Stimulated activated naive B cell treated with anti-CD40 and anti-IgM and Interleukin-4, amounts not matched to agents 10 μg/mL and 1 μg/mL and 100 μg/mL, for 72 hours (primary cell): ENCODE data around the gene TNS3.
"Not testable (repeated sequence)": the region's sequence is repeated elsewhere in the genome, so short reads cannot be mapped to it uniquely, and the experiment has no call there.

Experiments used
- ATAC-seq, 2 donors: fragments of 150-1000 bp; cut with Tn5 transposase; replicated peaks; 2 replicates each; pipeline ENCODE4 v1.10.0; 2021; ENCODE audit warnings: moderate library complexity in 1 of 2
- DNase-seq: peaks from one replicate; pipeline ENCODE4 v3.0.0; 2021
- H3K27ac Mint-ChIP-seq: one replicate; pipeline ENCODE4 v1.8.0; 2022; ENCODE audit warnings: mild to moderate bottlenecking, mixed read lengths
- H3K27me3 Mint-ChIP-seq, 2 donors: one replicate each; pipeline ENCODE4 v1.8.0; 2022; ENCODE audit warnings: mixed read lengths in 2 of 2
- H3K36me3 Mint-ChIP-seq, 2 donors: one replicate each; pipeline ENCODE4 v1.8.0; 2022; ENCODE audit warnings: mixed read lengths in 2 of 2, mild to moderate bottlenecking in 1 of 2
- H3K4me1 Mint-ChIP-seq, 2 donors: one replicate each; pipeline ENCODE4 v1.8.0; 2022; ENCODE audit warnings: mixed read lengths in 2 of 2, mild to moderate bottlenecking in 1 of 2
- H3K4me3 Mint-ChIP-seq, 2 donors: one replicate each; pipeline ENCODE4 v1.8.0; 2022; ENCODE audit warnings: mild to moderate bottlenecking in 2 of 2, mixed read lengths in 2 of 2, moderate library complexity in 1 of 2
- H3K9me3 Mint-ChIP-seq, 2 donors: one replicate each; pipeline ENCODE4 v1.8.0; 2022; ENCODE audit warnings: mixed read lengths in 2 of 2, mild to moderate bottlenecking in 1 of 2

The TNS3 gene

DNA sequence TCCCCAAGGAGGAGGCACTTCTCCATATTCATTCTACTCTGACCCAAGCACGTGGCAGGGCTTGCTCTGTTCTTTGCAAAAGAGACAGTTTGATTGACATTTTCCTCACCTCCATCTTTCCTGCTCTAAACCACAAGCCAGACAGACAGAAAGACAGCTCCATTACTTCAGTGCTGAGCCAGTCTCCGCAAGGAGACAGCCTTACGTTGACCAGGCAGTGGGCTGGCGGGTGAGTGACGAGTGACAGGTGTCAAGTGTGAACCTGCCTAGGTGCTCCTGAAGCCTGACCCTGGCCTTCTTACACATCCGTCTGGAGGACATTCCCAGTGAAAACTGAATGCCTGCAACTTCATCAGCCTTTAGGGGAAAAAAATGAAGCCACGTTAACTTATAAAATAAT is 314.6 kb downstream of the TNS3 start:
- peaks cover 0 to 7% of the 10 kb centered on the region in 2 donors for H3K4me1 Mint-ChIP-seq
- ATAC-seq = no peak
- H3K36me3 Mint-ChIP-seq = no peaks in the 10 kb centered on the region
- peaks cover 0 to 3% of the 10 kb centered on the region in 2 donors for H3K9me3 Mint-ChIP-seq
- H3K27ac Mint-ChIP-seq = no peak overlapping the region
- no peak for DNase-seq
- H3K4me3 Mint-ChIP-seq = no peak overlapping the region
- no peaks in the 10 kb centered on the region for H3K27me3 Mint-ChIP-seq

DNA sequence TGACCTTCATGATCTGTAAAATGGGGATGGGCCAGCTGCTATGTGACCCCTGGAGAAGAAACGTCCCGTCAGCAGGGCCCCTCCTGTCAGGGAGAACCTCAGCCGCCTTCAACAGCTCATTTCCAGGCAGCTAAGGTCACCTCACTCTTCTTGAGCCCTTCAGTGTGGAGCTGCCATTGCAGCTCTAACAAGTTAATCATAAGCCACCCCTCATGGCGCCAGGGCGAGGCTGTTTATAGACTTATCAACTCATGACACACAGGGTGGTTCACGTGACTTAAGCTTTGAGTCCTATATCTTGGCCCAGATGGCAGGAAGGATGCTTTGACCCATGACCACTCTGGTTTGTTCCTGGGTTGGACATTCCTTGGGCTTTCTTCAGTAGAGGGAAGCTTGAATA is 315.1 kb downstream of the TNS3 start:
- ATAC-seq (no peak), DNase-seq (no peak)
- Mint-ChIP-seq H3K27me3 (no peaks in the 10 kb centered on the region), H3K4me1 (peaks cover 0 to 7% of the 10 kb centered on the region in 2 donors), H3K36me3 (no peaks in the 10 kb centered on the region), H3K4me3 (no peak overlapping the region), H3K27ac (no peak overlapping the region), H3K9me3 (peaks cover 0 to 3% of the 10 kb centered on the region in 2 donors)

DNA sequence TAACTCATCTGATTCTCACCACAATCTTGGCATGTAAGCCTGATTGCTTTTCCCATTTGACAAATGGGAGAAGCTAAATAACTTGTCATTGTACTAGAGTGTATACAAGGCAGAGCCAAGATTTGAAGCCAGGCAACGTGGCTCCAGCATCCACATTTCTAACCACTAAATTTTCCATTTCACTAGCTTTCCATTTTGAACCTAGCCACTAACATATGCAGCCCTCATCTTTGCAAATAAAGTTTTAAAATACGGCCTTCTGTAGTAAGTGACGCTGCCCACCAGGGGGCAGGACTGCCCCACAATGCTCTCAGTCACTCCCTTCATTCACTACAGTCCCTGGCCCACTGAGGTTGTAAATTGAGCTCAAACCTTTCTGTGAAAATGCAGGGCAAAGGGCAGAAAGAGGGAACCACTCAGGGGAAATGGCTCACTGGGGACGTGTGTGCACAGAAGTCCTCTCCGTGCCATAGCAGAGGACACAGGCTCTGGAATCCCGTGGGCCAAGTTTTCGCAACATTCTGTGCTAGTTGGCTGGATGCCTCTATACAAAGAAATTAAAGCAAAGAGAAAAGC is 315.7 kb downstream of the TNS3 start:
- DNase-seq (peak; percentile 41), ATAC-seq (peak; percentile 90 to 92)
- Mint-ChIP-seq H3K27ac (no peak overlapping the region), H3K4me3 (no peak overlapping the region), H3K36me3 (no peaks in the 10 kb centered on the region), H3K4me1 (peaks cover 0 to 7% of the 10 kb centered on the region in 2 donors), H3K9me3 (no peaks in the 10 kb centered on the region), H3K27me3 (no peaks in the 10 kb centered on the region)

DNA sequence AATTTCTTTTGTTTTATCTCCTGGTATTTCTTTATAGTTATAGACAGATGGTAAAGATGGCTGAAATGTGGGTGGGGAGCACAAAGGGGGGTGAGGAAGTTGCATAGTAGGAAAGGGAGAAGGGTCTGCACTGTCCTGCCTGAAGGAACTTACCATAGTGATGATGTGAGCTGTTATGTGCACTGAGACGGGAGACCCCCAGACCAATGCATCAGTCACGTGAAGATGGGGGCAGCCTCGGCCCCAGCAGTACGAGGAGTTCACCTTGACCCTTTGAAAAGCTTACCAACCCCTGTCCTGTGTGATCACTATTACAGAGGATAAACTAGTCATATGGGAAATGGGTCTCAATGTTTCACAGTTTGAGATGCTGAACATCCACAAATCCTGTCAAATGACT is 316.3 kb downstream of the TNS3 start:
- ATAC-seq = no peak
- no peak overlapping the region for H3K27ac Mint-ChIP-seq
- no peaks in the 10 kb centered on the region for H3K27me3 Mint-ChIP-seq
- peaks cover 0 to 7% of the 10 kb centered on the region in 2 donors for H3K4me1 Mint-ChIP-seq
- H3K4me3 Mint-ChIP-seq = no peak overlapping the region
- H3K9me3 Mint-ChIP-seq = no peaks in the 10 kb centered on the region
- DNase-seq = no peak
- no peaks in the 10 kb centered on the region for H3K36me3 Mint-ChIP-seq

DNA sequence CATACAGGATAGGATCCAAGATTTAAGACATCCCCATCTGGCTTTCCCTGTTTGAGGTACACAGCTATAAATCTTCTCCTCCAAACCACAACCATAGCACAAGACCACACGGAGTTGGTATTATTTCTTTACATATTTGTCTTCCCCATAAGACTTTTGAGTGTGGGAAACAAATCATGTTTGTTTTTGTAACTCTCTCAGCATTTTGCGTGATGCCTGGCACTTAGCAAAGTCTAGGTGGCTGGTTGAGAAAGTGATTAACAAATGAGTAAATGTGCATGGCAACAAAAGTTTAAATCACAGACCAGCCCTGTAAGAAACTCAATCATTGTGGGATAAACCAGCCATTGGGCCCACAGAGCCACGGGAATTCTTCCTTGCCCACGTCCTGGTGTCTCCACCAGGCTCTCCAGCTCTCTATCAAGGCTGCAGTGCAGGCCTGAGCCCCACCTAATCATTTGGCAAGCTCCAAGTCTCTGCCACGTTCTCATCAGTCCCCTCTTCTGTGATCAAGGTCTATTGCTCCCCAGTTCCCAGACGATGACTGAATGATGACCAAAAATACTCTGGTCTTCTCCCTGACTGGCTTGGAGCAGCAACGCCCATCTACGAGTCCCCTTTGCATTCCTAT is 317.8 kb downstream of the TNS3 start:
- Mint-ChIP-seq H3K36me3 (peaks cover 3 to 6% of the 10 kb centered on the region in 2 donors), H3K4me1 (peaks cover 0 to 7% of the 10 kb centered on the region in 2 donors), H3K27me3 (peaks cover 6% of the 10 kb centered on the region in 2 donors), H3K4me3 (no peak overlapping the region), H3K27ac (no peak overlapping the region), H3K9me3 (no peaks in the 10 kb centered on the region)
- DNase-seq (no peak), ATAC-seq (no peak)

DNA sequence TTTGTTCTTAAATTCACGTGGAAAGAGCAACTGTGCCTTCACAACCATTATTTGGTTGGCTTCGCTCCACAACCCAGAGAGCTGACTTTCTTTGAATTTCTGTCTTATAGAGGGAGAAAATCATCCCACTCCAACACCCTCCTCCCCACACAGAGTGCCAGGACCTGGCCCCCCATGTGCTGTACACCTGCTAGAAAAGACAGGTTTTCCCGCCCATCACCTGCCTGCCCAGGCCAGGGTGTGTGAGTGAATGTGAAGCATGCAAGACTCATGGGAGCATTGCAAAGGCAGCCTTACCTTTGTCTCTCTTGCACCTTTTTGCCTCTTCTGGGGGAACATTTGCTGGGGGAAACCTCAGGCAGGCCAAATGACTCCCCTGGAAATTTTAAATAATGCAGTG is 319.0 kb downstream of the TNS3 start:
- Mint-ChIP-seq H3K4me1 (peaks cover 0 to 7% of the 10 kb centered on the region in 2 donors), H3K36me3 (peaks cover 3 to 6% of the 10 kb centered on the region in 2 donors), H3K9me3 (no peaks in the 10 kb centered on the region), H3K4me3 (no peak overlapping the region), H3K27ac (no peak overlapping the region), H3K27me3 (peaks cover 6% of the 10 kb centered on the region in 2 donors)
- DNase-seq (no peak), ATAC-seq (no peak)

DNA sequence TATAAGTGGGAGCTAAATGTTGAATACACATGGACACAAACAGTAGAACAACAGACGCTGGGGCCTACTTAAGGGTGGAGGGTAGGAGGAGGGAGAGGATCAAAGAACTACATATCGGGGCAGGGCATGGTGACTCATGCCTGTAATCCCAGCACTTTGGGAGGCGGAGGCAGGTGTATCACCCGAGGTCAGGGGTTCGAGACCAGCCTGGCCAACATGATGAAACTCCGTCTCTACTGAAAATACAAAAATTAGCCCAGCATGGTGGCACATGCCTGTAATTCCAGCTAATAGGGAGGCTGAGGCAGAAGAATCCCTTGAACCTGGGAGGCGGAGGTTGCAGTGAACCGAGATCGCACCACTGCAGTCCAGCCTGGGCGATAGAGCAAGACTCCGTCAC is 319.8 kb downstream of the TNS3 start:
- H3K27ac Mint-ChIP-seq, H3K27me3 Mint-ChIP-seq, H3K4me3 Mint-ChIP-seq, H3K4me1 Mint-ChIP-seq, DNase-seq, ATAC-seq, H3K9me3 Mint-ChIP-seq, H3K36me3 Mint-ChIP-seq: not testable (repeated sequence)

DNA sequence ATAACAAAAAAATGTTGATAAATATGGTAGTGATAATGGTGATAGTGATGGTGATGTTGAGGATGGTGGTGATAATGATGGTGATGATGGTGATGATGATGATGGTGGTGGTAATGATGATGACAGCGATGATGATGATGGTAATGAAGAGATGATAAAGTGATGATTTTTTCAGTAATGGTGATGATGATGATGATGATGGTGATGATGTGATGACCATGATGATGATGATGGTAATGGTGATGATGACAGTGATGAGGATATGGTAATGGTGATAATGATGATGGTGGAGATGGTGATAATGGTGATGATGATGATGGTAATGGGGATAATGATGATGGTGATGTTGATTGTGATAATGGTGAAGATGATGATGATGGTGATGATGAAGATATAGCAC is 321.6 kb downstream of the TNS3 start:
- Mint-ChIP-seq H3K27me3 (peaks cover 6% of the 10 kb centered on the region in 2 donors), H3K27ac (no peak overlapping the region), H3K4me1 (peaks cover 10 to 15% of the 10 kb centered on the region in 2 donors), H3K4me3 (no peak overlapping the region), H3K36me3 (peaks cover 3 to 6% of the 10 kb centered on the region in 2 donors), H3K9me3 (no peaks in the 10 kb centered on the region)
- ATAC-seq (no peak), DNase-seq (no peak)

DNA sequence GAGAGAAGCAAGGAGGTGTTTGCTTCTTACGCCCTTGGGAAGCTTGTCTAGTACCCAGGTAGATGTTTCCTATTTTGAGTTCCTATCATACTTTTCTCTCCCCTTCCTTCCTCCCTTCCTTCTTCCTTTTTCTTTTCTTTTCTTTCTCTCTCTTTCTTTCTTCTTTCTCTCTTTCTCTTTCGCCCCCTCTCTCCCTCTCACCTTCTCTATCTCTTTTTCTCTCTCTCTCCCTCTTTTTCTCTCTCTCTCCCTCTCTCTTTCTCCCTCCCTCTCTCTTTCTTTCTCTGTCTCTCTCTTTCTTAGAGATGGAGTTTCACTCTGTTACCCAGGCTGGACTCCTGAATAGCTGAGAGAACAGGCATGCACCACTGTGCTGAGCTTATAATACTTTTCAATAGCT is 322.2 kb downstream of the TNS3 start:
- Mint-ChIP-seq H3K27me3 (peaks cover 6% of the 10 kb centered on the region in 2 donors), H3K36me3 (peaks cover 3 to 6% of the 10 kb centered on the region in 2 donors), H3K4me1 (peaks cover 16 to 21% of the 10 kb centered on the region in 2 donors), H3K9me3 (no peaks in the 10 kb centered on the region), H3K4me3 (no peak overlapping the region), H3K27ac (no peak overlapping the region)
- no peak for DNase-seq
- no peak for ATAC-seq

DNA sequence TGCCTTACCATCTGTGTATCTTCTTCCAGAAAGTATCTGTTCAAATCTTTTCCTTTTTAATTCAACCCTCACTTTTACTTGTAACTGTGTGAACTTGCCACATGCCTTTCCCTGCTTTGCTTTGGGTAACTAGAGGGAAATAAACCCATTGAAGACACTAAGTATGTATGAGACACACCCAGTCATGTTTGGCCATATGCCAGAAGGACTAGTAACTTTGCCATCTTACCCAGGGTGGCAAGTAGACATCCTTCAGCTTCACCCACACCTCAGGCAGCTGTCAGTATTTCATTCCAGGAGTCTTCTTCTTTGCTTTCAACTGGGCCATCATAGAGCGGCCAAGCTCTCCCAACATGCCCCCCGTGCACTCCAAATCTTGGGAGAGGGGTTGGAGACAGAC is 323.1 kb downstream of the TNS3 start:
- no peak for DNase-seq
- no peak overlapping the region for H3K27ac Mint-ChIP-seq
- H3K4me1 Mint-ChIP-seq = peaks cover 24 to 26% of the 10 kb centered on the region in 2 donors
- H3K9me3 Mint-ChIP-seq = no peaks in the 10 kb centered on the region
- ATAC-seq = no peak
- peaks cover 3 to 6% of the 10 kb centered on the region in 2 donors for H3K36me3 Mint-ChIP-seq
- peaks cover 6% of the 10 kb centered on the region in 2 donors for H3K27me3 Mint-ChIP-seq
- H3K4me3 Mint-ChIP-seq = no peak overlapping the region

DNA sequence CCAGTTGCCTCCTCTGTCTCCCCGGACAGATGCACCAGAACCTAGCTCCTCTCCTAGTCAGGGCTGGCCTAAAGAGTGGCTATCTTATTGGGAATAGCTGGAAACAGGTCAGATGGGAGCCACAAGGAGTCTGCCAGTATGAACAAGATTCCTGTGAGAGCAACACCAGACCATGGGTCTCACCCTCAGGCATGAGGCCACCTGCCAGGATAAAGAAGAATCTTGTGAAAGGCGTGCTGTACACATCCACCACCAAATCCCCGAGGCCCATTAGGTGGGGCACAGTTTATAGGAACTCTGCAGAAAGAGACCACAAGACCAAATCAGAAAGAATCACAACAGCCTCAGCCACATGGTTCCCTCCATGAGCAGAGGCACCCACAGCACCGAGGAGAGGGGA is 325.9 kb downstream of the TNS3 start:
- no peak for DNase-seq
- H3K36me3 Mint-ChIP-seq = peaks cover 3 to 6% of the 10 kb centered on the region in 2 donors
- peak overlapping the region; percentile 26 to 52 for H3K4me3 Mint-ChIP-seq
- peaks cover 8 to 9% of the 10 kb centered on the region in 2 donors for H3K9me3 Mint-ChIP-seq
- peak overlapping the region; percentile 63 for H3K27ac Mint-ChIP-seq
- ATAC-seq = no peak
- H3K4me1 Mint-ChIP-seq = peaks cover 31 to 33% of the 10 kb centered on the region in 2 donors
- peaks cover 6% of the 10 kb centered on the region in 2 donors for H3K27me3 Mint-ChIP-seq

DNA sequence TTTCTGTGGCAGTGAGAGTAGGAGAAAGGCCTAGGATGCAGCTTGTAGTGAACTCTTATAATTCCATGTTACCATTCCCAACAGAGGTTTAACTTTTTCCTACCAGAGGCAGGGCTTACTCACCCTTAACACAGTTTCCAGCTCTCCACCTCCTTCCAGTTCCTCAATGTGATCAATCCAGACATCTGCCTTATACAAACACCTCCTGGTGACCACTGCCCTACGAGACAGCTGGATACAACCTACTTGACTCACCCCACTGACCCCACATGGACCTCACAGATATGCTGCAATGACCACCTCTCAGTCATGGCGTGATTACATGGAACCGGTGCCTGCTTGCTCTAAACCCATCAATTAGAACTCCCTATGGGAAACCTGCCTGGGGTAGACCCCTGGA is 326.5 kb downstream of the TNS3 start:
- no peak for DNase-seq
- H3K9me3 Mint-ChIP-seq = peaks cover 8 to 9% of the 10 kb centered on the region in 2 donors
- peak overlapping the region in 1 of 2 donors; percentile 52 for H3K4me3 Mint-ChIP-seq
- no peak for ATAC-seq
- no peak overlapping the region for H3K27ac Mint-ChIP-seq
- H3K36me3 Mint-ChIP-seq = peaks cover 3 to 5% of the 10 kb centered on the region in 2 donors
- H3K4me1 Mint-ChIP-seq = peaks cover 31 to 33% of the 10 kb centered on the region in 2 donors
- H3K27me3 Mint-ChIP-seq = peaks cover 5% of the 10 kb centered on the region in 2 donors

DNA sequence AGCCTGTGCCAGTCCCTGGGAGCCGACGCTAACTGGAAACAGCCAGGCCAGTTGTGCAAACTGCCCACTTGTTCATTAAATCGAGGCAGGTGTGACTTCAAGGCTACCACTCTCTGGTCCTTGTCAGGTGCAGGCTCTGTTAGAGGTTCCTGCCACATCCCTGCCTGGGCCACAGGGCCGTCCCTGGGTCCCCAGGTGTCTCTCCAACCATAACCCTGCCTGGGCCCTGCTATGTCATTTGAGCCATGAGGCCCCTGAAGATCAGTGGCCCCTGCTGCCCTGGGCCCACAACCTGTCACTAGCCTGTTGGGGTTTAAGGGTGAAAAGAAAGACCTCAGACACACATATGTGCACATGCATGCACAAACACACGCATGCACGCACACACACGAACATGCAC is 326.9 kb downstream of the TNS3 start:
- no peak for ATAC-seq
- Mint-ChIP-seq H3K27ac (peak overlapping the region; percentile 42), H3K36me3 (peaks cover 0 to under 1% of the 10 kb centered on the region in 2 donors), H3K4me1 (peaks cover 31 to 33% of the 10 kb centered on the region in 2 donors), H3K4me3 (peak overlapping the region in 1 of 2 donors; percentile 85), H3K27me3 (peaks cover under 1% of the 10 kb centered on the region in 2 donors), H3K9me3 (peaks cover 8 to 10% of the 10 kb centered on the region in 2 donors)
- no peak for DNase-seq

DNA sequence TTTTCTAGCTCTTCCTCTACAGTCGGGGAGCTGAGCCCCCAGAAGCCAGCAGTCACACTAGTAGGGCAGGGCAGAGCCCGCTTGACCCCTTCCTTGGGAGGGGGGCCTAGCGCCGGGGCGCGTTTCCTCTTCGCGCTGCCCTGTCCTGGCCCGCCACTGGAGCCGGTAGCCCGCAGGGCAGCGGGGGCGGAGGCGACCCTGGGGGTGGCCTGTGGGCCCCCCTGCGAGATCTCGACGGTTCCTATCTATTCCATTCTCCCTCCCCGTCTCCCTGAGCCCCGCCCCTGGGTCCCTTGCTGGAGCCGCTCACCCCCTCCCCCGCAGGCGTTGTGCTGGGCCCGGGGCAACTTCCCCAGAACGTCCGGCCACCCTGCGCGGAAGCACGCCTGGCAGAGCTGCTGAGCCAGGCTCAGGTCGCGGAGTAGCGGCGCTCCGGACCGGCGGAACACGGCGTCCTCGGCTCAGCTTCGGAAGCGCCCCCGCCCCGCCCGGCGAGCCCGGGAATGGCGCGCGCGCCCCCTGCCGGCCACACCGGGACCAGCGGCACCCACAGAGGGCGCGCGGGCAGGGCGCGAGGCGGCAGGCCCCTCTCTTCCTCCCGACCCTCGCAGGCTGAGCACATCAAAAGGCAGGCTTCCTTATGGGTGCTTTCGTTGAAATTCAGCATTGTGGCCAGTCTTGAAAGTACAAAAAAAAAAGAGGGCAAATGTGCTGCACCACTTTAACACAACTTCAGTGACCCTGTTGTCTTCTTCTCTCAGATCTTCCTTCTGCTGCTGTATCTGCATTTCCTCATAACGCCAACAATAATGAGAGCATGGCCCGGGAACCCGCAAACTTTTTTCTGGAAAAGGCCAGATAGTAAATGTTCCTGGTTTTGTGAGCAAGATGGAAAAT is 327.6 kb downstream of the TNS3 start:
- ATAC-seq (peak; percentile 81 to 86), DNase-seq (peak; percentile 61)
- Mint-ChIP-seq H3K36me3 (no peaks in the 10 kb centered on the region), H3K9me3 (peaks cover 8 to 12% of the 10 kb centered on the region in 2 donors), H3K27me3 (no peaks in the 10 kb centered on the region), H3K27ac (peak overlapping the region; percentile 42), H3K4me1 (peaks cover 31 to 33% of the 10 kb centered on the region in 2 donors), H3K4me3 (peak overlapping the region; percentile 81 to 85)
